ENCODE measurements around the gene NDRG3. TPM values are rescaled to one million over a fixed set of nuclear protein-coding genes. Genes with fewer than 3 reads are reported as not detected.
A peak's percentile ranks its signal among the peaks of the same experiment; 100 is the strongest.
"Not testable (repeated sequence)": the region's sequence is repeated elsewhere in the genome, so short reads cannot be mapped to it uniquely, and the experiment has no call there.

Gene NDRG3
- total and polyA plus RNA-seq, 9 donors = 15.0 to 22.3 (median 16.8) TPM

- Histone ChIP-seq H3K4me1 (ENCODE audit: control insufficient read depth, insufficient read depth, low read length) (no peaks in the 10 kb centered on the region), H3K27ac (ENCODE audit: low read length) (no peak overlapping the region), H3K36me3 (ENCODE audit: control insufficient read depth, insufficient read depth, low read length) (peaks cover 12% of the 10 kb centered on the region), H3K4me3 (ENCODE audit: low read length) (no peak overlapping the region), H3K9me3 (replicated peaks; ENCODE audit: control insufficient read depth, low read depth, low read length) (no peaks in the 10 kb centered on the region), H3K27me3 (ENCODE audit: control insufficient read depth, insufficient read depth, low read length) (no peaks in the 10 kb centered on the region)
- 87% methylated on average over 27 of the region's 27 CpGs for WGBS (ENCODE audit: insufficient coverage)
- DNase-seq = peak; percentile 40
Observed at GRCh38 chr20:36676701-36677421, 69.0 kb downstream of the NDRG3 start.

GRCh38 chr20:36675545-36675944 is 70.3 kb downstream of the NDRG3 start:
- not testable (repeated sequence) for H3K9me3 ChIP-seq (replicated peaks; ENCODE audit: control insufficient read depth, low read depth, low read length); H3K27me3 ChIP-seq (ENCODE audit: control insufficient read depth, insufficient read depth, low read length); H3K27ac ChIP-seq (ENCODE audit: low read length); H3K4me1 ChIP-seq (ENCODE audit: control insufficient read depth, insufficient read depth, low read length); DNase-seq; H3K4me3 ChIP-seq (ENCODE audit: low read length)
- peaks cover 22% of the 10 kb centered on the region for H3K36me3 ChIP-seq (ENCODE audit: control insufficient read depth, insufficient read depth, low read length)
- WGBS (ENCODE audit: insufficient coverage) = 100% methylated on average over 5 of the region's 8 CpGs

GRCh38 chr20:36672991-36673390 is 72.9 kb downstream of the NDRG3 start:
- Histone ChIP-seq H3K4me1 (ENCODE audit: control insufficient read depth, insufficient read depth, low read length) (no peaks in the 10 kb centered on the region), H3K27me3 (ENCODE audit: control insufficient read depth, insufficient read depth, low read length) (no peaks in the 10 kb centered on the region), H3K27ac (ENCODE audit: low read length) (no peak overlapping the region), H3K4me3 (ENCODE audit: low read length) (no peak overlapping the region), H3K36me3 (ENCODE audit: control insufficient read depth, insufficient read depth, low read length) (peaks cover 21% of the 10 kb centered on the region), H3K9me3 (replicated peaks; ENCODE audit: control insufficient read depth, low read depth, low read length) (no peaks in the 10 kb centered on the region)
- no CpG with 5 or more reads among the region's 4 CpGs for WGBS (ENCODE audit: insufficient coverage)
- DNase-seq = no peak

- Histone ChIP-seq H3K9me3 (replicated peaks; ENCODE audit: control insufficient read depth, low read depth, low read length) (no peaks in the 10 kb centered on the region), H3K27ac (ENCODE audit: low read length) (no peak overlapping the region), H3K36me3 (ENCODE audit: control insufficient read depth, insufficient read depth, low read length) (peaks cover 17% of the 10 kb centered on the region), H3K4me1 (ENCODE audit: control insufficient read depth, insufficient read depth, low read length) (no peaks in the 10 kb centered on the region), H3K27me3 (ENCODE audit: control insufficient read depth, insufficient read depth, low read length) (no peaks in the 10 kb centered on the region), H3K4me3 (ENCODE audit: low read length) (no peak overlapping the region)
- 88% methylated on average over 1 of the region's 3 CpGs for WGBS (ENCODE audit: insufficient coverage)
- DNase-seq = no peak
Observed at GRCh38 chr20:36670665-36671357, 75.1 kb downstream of the NDRG3 start.

GRCh38 chr20:36666181-36666740 is 79.6 kb downstream of the NDRG3 start:
- Histone ChIP-seq H3K9me3 (replicated peaks; ENCODE audit: control insufficient read depth, low read depth, low read length) (no peaks in the 10 kb centered on the region), H3K27me3 (ENCODE audit: control insufficient read depth, insufficient read depth, low read length) (no peaks in the 10 kb centered on the region), H3K36me3 (ENCODE audit: control insufficient read depth, insufficient read depth, low read length) (peaks cover 22% of the 10 kb centered on the region), H3K27ac (ENCODE audit: low read length) (no peak overlapping the region), H3K4me3 (ENCODE audit: low read length) (no peak overlapping the region), H3K4me1 (ENCODE audit: control insufficient read depth, insufficient read depth, low read length) (no peaks in the 10 kb centered on the region)
- 70% methylated on average over 2 of the region's 4 CpGs for WGBS (ENCODE audit: insufficient coverage)
- peak; percentile 49 for DNase-seq

- Histone ChIP-seq H3K9me3 (replicated peaks; ENCODE audit: control insufficient read depth, low read depth, low read length) (no peaks in the 10 kb centered on the region), H3K36me3 (ENCODE audit: control insufficient read depth, insufficient read depth, low read length) (peaks cover 15% of the 10 kb centered on the region), H3K4me3 (ENCODE audit: low read length) (no peak overlapping the region), H3K4me1 (ENCODE audit: control insufficient read depth, insufficient read depth, low read length) (no peaks in the 10 kb centered on the region), H3K27me3 (ENCODE audit: control insufficient read depth, insufficient read depth, low read length) (no peaks in the 10 kb centered on the region), H3K27ac (ENCODE audit: low read length) (no peak overlapping the region)
- DNase-seq = no peak
- WGBS (ENCODE audit: insufficient coverage) = 67% methylated on average over 1 of the region's 2 CpGs
Observed at GRCh38 chr20:36663031-36663430, 82.9 kb downstream of the NDRG3 start.

GRCh38 chr20:36658300-36658699 is 87.6 kb downstream of the NDRG3 start:
- no CpG with 5 or more reads among the region's 3 CpGs for WGBS (ENCODE audit: insufficient coverage)
- H3K36me3 ChIP-seq (ENCODE audit: control insufficient read depth, insufficient read depth, low read length) = peaks cover 22% of the 10 kb centered on the region
- H3K4me1 ChIP-seq (ENCODE audit: control insufficient read depth, insufficient read depth, low read length) = no peaks in the 10 kb centered on the region
- H3K9me3 ChIP-seq (replicated peaks; ENCODE audit: control insufficient read depth, low read depth, low read length) = no peaks in the 10 kb centered on the region
- H3K27me3 ChIP-seq (ENCODE audit: control insufficient read depth, insufficient read depth, low read length) = no peaks in the 10 kb centered on the region
- H3K4me3 ChIP-seq (ENCODE audit: low read length) = no peak overlapping the region
- H3K27ac ChIP-seq (ENCODE audit: low read length) = no peak overlapping the region
- no peak for DNase-seq

- no peak for DNase-seq
- Histone ChIP-seq H3K36me3 (ENCODE audit: control insufficient read depth, insufficient read depth, low read length) (peaks cover 26% of the 10 kb centered on the region), H3K27me3 (ENCODE audit: control insufficient read depth, insufficient read depth, low read length) (no peaks in the 10 kb centered on the region), H3K27ac (ENCODE audit: low read length) (no peak overlapping the region), H3K4me3 (ENCODE audit: low read length) (no peak overlapping the region), H3K4me1 (ENCODE audit: control insufficient read depth, insufficient read depth, low read length) (no peaks in the 10 kb centered on the region), H3K9me3 (replicated peaks; ENCODE audit: control insufficient read depth, low read depth, low read length) (no peaks in the 10 kb centered on the region)
- 82% methylated on average over 1 of the region's 4 CpGs for WGBS (ENCODE audit: insufficient coverage)
Observed at GRCh38 chr20:36656733-36657132, 89.2 kb downstream of the NDRG3 start.

GRCh38 chr20:36655004-36655403 is 90.9 kb downstream of the NDRG3 start:
- no peak for DNase-seq
- Histone ChIP-seq H3K27ac (ENCODE audit: low read length) (no peak overlapping the region), H3K27me3 (ENCODE audit: control insufficient read depth, insufficient read depth, low read length) (no peaks in the 10 kb centered on the region), H3K4me3 (ENCODE audit: low read length) (no peak overlapping the region), H3K9me3 (replicated peaks; ENCODE audit: control insufficient read depth, low read depth, low read length) (no peaks in the 10 kb centered on the region), H3K4me1 (ENCODE audit: control insufficient read depth, insufficient read depth, low read length) (no peaks in the 10 kb centered on the region), H3K36me3 (ENCODE audit: control insufficient read depth, insufficient read depth, low read length) (peaks cover 26% of the 10 kb centered on the region)
- WGBS (ENCODE audit: insufficient coverage) = 92% methylated on average over 2 of the region's 3 CpGs

- H3K4me1 ChIP-seq (ENCODE audit: control insufficient read depth, insufficient read depth, low read length) = no peaks in the 10 kb centered on the region
- no peaks in the 10 kb centered on the region for H3K27me3 ChIP-seq (ENCODE audit: control insufficient read depth, insufficient read depth, low read length)
- WGBS (ENCODE audit: insufficient coverage) = 84% methylated on average over 8 of the region's 8 CpGs
- no peak for DNase-seq
- H3K4me3 ChIP-seq (ENCODE audit: low read length) = no peak overlapping the region
- no peaks in the 10 kb centered on the region for H3K9me3 ChIP-seq (replicated peaks; ENCODE audit: control insufficient read depth, low read depth, low read length)
- H3K27ac ChIP-seq (ENCODE audit: low read length) = no peak overlapping the region
- H3K36me3 ChIP-seq (ENCODE audit: control insufficient read depth, insufficient read depth, low read length) = peaks cover 26% of the 10 kb centered on the region
Observed at GRCh38 chr20:36654506-36654905, 91.4 kb downstream of the NDRG3 start.

All from muscle of leg (tissue), 11 donors.